ENCODE measurements around the gene OR8B12.

The OR8B12 gene

GRCh38 chr11:124578761-124579160, 35.3 kb upstream of the OR8B12 start:
- no peaks in the 10 kb centered on the region for H3K79me1 ChIP-seq (replicated peaks; ENCODE audit: low read length, poor library complexity, severe bottlenecking)
- H3K14ac ChIP-seq (ENCODE audit: low read length in 2 of 2), result no peak overlapping the region
- no peak overlapping the region for H3K4me3 ChIP-seq (ENCODE audit: insufficient read depth in 1 of 2, low read depth in 1 of 2, low read length in 2 of 2)
- H4K8ac ChIP-seq (ENCODE audit: low read length), result no peak overlapping the region
- DNase-seq, result no peak
- no peak overlapping the region for H2AK5ac ChIP-seq (ENCODE audit: low read length, severe bottlenecking)
- no peaks in the 10 kb centered on the region for H3K4me1 ChIP-seq (ENCODE audit: control insufficient read depth, insufficient read depth, low read depth, low read length)
- H3K4me2 ChIP-seq (ENCODE audit: low read length, poor library complexity, severe bottlenecking), result no peak overlapping the region
- H3K27me3 ChIP-seq (ENCODE audit: control insufficient read depth in 1 of 2, insufficient read depth in 1 of 2, low read length in 2 of 2), result peaks cover 3 to 11% of the 10 kb centered on the region in 2 experiments
- 82% methylated on average over 4 of the region's 4 CpGs for WGBS
- H2BK120ac ChIP-seq (ENCODE audit: low read depth, low read length), result no peak overlapping the region
- no peak overlapping the region for H2BK15ac ChIP-seq (ENCODE audit: low read depth, poor library complexity, severe bottlenecking)
- H2BK12ac ChIP-seq (ENCODE audit: low read length in 2 of 2), result no peak overlapping the region
- H3K36me3 ChIP-seq (ENCODE audit: control insufficient read depth in 1 of 2, insufficient read depth in 2 of 2, low read depth in 1 of 2, low read length in 2 of 2), result no peaks in the 10 kb centered on the region
- no peak overlapping the region for H3K23ac ChIP-seq (ENCODE audit: low read length in 2 of 2)
- H2AFZ ChIP-seq (ENCODE audit: low read depth, low read length), result no peak overlapping the region
- no peak overlapping the region for H4K91ac ChIP-seq (ENCODE audit: low read length)
- no peaks in the 10 kb centered on the region for H3K9me3 ChIP-seq (ENCODE audit: control insufficient read depth, low read length)
- no peak overlapping the region for H3K18ac ChIP-seq (ENCODE audit: low read depth in 1 of 2, low read length in 2 of 2)
- H3K4ac ChIP-seq (ENCODE audit: low read depth in 1 of 2, low read length in 2 of 2), result no peak overlapping the region
- H2BK5ac ChIP-seq (ENCODE audit: low read depth, low read length, poor library complexity, severe bottlenecking), result no peak overlapping the region
- no peak overlapping the region for H3K27ac ChIP-seq (ENCODE audit: low read length, poor library complexity, severe bottlenecking)
- H3K9ac ChIP-seq (ENCODE audit: low read length), result no peak overlapping the region

DNA sequence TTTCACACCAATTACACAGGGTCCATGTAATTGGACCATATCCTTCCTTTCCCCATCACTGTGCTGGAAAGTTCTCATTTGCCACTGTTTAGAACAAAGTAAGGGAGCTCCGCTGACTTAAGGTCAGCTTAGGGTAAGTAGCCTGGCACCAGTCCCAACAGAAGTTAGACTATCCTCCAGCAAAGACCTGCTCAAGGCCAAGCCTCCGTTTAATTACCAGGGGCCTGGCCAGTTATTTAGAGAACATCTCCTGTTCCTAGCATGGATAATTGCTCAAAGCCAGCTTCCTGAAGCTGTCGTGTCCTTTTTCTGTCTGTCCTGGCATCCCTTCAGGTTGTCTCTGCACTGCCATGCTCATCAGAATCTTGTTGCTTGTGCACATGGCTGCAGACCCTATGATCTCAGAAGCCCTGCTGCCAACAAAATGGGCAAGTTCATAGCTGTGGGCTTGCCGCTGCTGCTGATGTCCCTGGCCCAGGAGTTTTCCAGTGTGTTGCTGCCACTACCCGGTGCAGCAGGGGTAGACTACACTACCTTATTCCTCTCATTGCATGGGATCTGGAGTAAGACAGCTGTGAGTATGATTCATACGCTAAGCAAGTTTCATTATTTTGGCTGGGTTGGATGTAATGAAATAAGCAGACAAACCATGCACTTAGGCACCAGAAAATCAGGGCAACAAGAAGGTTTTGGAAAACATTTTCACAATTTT, 34.4 kb upstream of the OR8B12 start:
- Histone ChIP-seq H3K23ac (ENCODE audit: low read length in 2 of 2) (no peak overlapping the region), H2BK5ac (ENCODE audit: low read depth, low read length, poor library complexity, severe bottlenecking) (no peak overlapping the region), H3K9ac (ENCODE audit: low read length) (no peak overlapping the region)

DNA sequence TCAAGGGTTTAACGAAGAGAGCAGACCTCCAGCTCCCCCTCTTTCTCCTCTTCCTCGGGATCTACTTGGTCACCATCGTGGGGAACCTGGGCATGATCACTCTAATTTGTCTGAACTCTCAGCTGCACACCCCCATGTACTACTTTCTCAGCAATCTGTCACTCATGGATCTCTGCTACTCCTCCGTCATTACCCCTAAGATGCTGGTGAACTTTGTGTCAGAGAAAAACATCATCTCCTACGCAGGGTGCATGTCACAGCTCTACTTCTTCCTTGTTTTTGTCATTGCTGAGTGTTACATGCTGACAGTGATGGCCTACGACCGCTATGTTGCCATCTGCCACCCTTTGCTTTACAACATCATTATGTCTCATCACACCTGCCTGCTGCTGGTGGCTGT, 26.7 kb upstream of the OR8B12 start:
- 72% methylated on average over 7 of the region's 7 CpGs for WGBS
- Histone ChIP-seq H2BK120ac (ENCODE audit: low read depth, low read length) (no peak overlapping the region), H2AK5ac (ENCODE audit: low read length, severe bottlenecking) (no peak overlapping the region), H3K4me2 (ENCODE audit: low read length, poor library complexity, severe bottlenecking) (no peak overlapping the region), H3K4ac (ENCODE audit: low read depth in 1 of 2, low read length in 2 of 2) (no peak overlapping the region), H3K27ac (ENCODE audit: low read length, poor library complexity, severe bottlenecking) (no peak overlapping the region), H4K91ac (ENCODE audit: low read length) (no peak overlapping the region), H4K8ac (ENCODE audit: low read length) (no peak overlapping the region), H3K79me1 (replicated peaks; ENCODE audit: low read length, poor library complexity, severe bottlenecking) (no peaks in the 10 kb centered on the region), H3K4me1 (ENCODE audit: control insufficient read depth, insufficient read depth, low read depth, low read length) (no peaks in the 10 kb centered on the region), H2BK15ac (ENCODE audit: low read depth, poor library complexity, severe bottlenecking) (no peak overlapping the region), H3K9ac (ENCODE audit: low read length) (no peak overlapping the region), H3K9me3 (ENCODE audit: control insufficient read depth, low read length) (no peaks in the 10 kb centered on the region), H2AFZ (ENCODE audit: low read depth, low read length) (no peak overlapping the region), H3K14ac (ENCODE audit: low read length in 2 of 2) (no peak overlapping the region), H3K27me3 (ENCODE audit: control insufficient read depth in 1 of 2, insufficient read depth in 1 of 2, low read length in 2 of 2) (peaks cover 5 to 8% of the 10 kb centered on the region in 2 experiments), H2BK5ac (ENCODE audit: low read depth, low read length, poor library complexity, severe bottlenecking) (no peak overlapping the region), H3K4me3 (ENCODE audit: insufficient read depth in 1 of 2, low read depth in 1 of 2, low read length in 2 of 2) (no peak overlapping the region), H3K18ac (ENCODE audit: low read depth in 1 of 2, low read length in 2 of 2) (no peak overlapping the region), H3K36me3 (ENCODE audit: control insufficient read depth in 1 of 2, insufficient read depth in 2 of 2, low read depth in 1 of 2, low read length in 2 of 2) (no peaks in the 10 kb centered on the region), H2BK12ac (ENCODE audit: low read length in 2 of 2) (no peak overlapping the region), H3K23ac (ENCODE audit: low read length in 2 of 2) (no peak overlapping the region)
- no peak for DNase-seq

More for the DNA sequence above, 34.4 kb upstream of the OR8B12 start:
- no peaks in the 10 kb centered on the region for H3K36me3 ChIP-seq (ENCODE audit: control insufficient read depth in 1 of 2, insufficient read depth in 2 of 2, low read depth in 1 of 2, low read length in 2 of 2)
- no peak overlapping the region for H3K4ac ChIP-seq (ENCODE audit: low read depth in 1 of 2, low read length in 2 of 2)
- H2BK120ac ChIP-seq (ENCODE audit: low read depth, low read length), result no peak overlapping the region
- no peak overlapping the region for H3K14ac ChIP-seq (ENCODE audit: low read length in 2 of 2)
- 88% methylated on average over 4 of the region's 6 CpGs for WGBS
- no peak overlapping the region for H3K4me3 ChIP-seq (ENCODE audit: insufficient read depth in 1 of 2, low read depth in 1 of 2, low read length in 2 of 2)
- peak overlapping the region; percentile 27 for H4K91ac ChIP-seq (ENCODE audit: low read length)
- H4K8ac ChIP-seq (ENCODE audit: low read length), result no peak overlapping the region
- H3K4me1 ChIP-seq (ENCODE audit: control insufficient read depth, insufficient read depth, low read depth, low read length), result no peaks in the 10 kb centered on the region
- DNase-seq, result no peak
- no peak overlapping the region for H2AFZ ChIP-seq (ENCODE audit: low read depth, low read length)
- H2BK15ac ChIP-seq (ENCODE audit: low read depth, poor library complexity, severe bottlenecking), result no peak overlapping the region
- no peaks in the 10 kb centered on the region for H3K9me3 ChIP-seq (ENCODE audit: control insufficient read depth, low read length)
- H3K27ac ChIP-seq (ENCODE audit: low read length, poor library complexity, severe bottlenecking), result no peak overlapping the region
- H2BK12ac ChIP-seq (ENCODE audit: low read length in 2 of 2), result no peak overlapping the region
- no peak overlapping the region for H3K18ac ChIP-seq (ENCODE audit: low read depth in 1 of 2, low read length in 2 of 2)
- no peaks in the 10 kb centered on the region for H3K79me1 ChIP-seq (replicated peaks; ENCODE audit: low read length, poor library complexity, severe bottlenecking)
- H3K27me3 ChIP-seq (ENCODE audit: control insufficient read depth in 1 of 2, insufficient read depth in 1 of 2, low read length in 2 of 2), result peaks cover 3 to 11% of the 10 kb centered on the region in 2 experiments
- no peak overlapping the region for H3K4me2 ChIP-seq (ENCODE audit: low read length, poor library complexity, severe bottlenecking)
- H2AK5ac ChIP-seq (ENCODE audit: low read length, severe bottlenecking), result no peak overlapping the region

GRCh38 chr11:124569697-124570096, 26.2 kb upstream of the OR8B12 start, which contains the start of gene OR8A1:
Gene OR8A1, plus strand, starts transcription at chr11:124569997. Its CDS starts 123 bp downstream, at chr11:124570120.
- no peak within 1 kb of the TSS for H3K4ac ChIP-seq (ENCODE audit: low read depth in 1 of 2, low read length in 2 of 2)
- no peak within 1 kb of the TSS for H3K14ac ChIP-seq (ENCODE audit: low read length in 2 of 2)
- H2BK15ac ChIP-seq (ENCODE audit: low read depth, poor library complexity, severe bottlenecking), result no peak within 1 kb of the TSS
- no peak within 1 kb of the TSS for H2AFZ ChIP-seq (ENCODE audit: low read depth, low read length)
- no peak within 1 kb of the TSS for H2BK120ac ChIP-seq (ENCODE audit: low read depth, low read length)
- no peak within 1 kb of the TSS for H4K91ac ChIP-seq (ENCODE audit: low read length)
- H3K79me1 ChIP-seq (replicated peaks; ENCODE audit: low read length, poor library complexity, severe bottlenecking), result no peaks in the 10 kb centered on the region
- H4K8ac ChIP-seq (ENCODE audit: low read length), result no peak within 1 kb of the TSS
- H2BK5ac ChIP-seq (ENCODE audit: low read depth, low read length, poor library complexity, severe bottlenecking), result no peak within 1 kb of the TSS
- H3K9me3 ChIP-seq (ENCODE audit: control insufficient read depth, low read length), result no peaks in the 10 kb centered on the region
- no peaks in the 10 kb centered on the region for H3K36me3 ChIP-seq (ENCODE audit: control insufficient read depth in 1 of 2, insufficient read depth in 2 of 2, low read depth in 1 of 2, low read length in 2 of 2)
- WGBS, result 55% methylated on average over 4 of the region's 4 CpGs
- H2AK5ac ChIP-seq (ENCODE audit: low read length, severe bottlenecking), result no peak within 1 kb of the TSS
- no peak within 1 kb of the TSS for H3K18ac ChIP-seq (ENCODE audit: low read depth in 1 of 2, low read length in 2 of 2)
- no peak within 1 kb of the TSS for H3K4me3 ChIP-seq (ENCODE audit: insufficient read depth in 1 of 2, low read depth in 1 of 2, low read length in 2 of 2)
- H3K4me1 ChIP-seq (ENCODE audit: control insufficient read depth, insufficient read depth, low read depth, low read length), result no peaks in the 10 kb centered on the region
- no peak within 1 kb of the TSS for H3K27ac ChIP-seq (ENCODE audit: low read length, poor library complexity, severe bottlenecking)
- H3K27me3 ChIP-seq (ENCODE audit: control insufficient read depth in 1 of 2, insufficient read depth in 1 of 2, low read length in 2 of 2), result peaks cover 5 to 8% of the 10 kb centered on the region in 2 experiments
- no peak within 1 kb of the TSS for H3K9ac ChIP-seq (ENCODE audit: low read length)
- DNase-seq, result no peak
- H2BK12ac ChIP-seq (ENCODE audit: low read length in 2 of 2), result no peak within 1 kb of the TSS
- H3K23ac ChIP-seq (ENCODE audit: low read length in 2 of 2), result no peak within 1 kb of the TSS
- H3K4me2 ChIP-seq (ENCODE audit: low read length, poor library complexity, severe bottlenecking), result no peak within 1 kb of the TSS
